GM12878 (cell line): ENCODE measurements around the gene UXS1. TPM values are rescaled to one million over a fixed set of nuclear protein-coding genes. Genes with fewer than 3 reads are reported as not detected.

Experiments used
- ATAC-seq: fragments of 200-7000 bp; cut with Tn5 transposase; 3 replicates; pipeline ENCODE4 v1.9.1; 2020; ENCODE audit warnings: mild to moderate bottlenecking, moderate library complexity
- BruUV-seq: library from RNA; stranded (reverse); fragments of 400-500 nt; replicated peaks from 2 replicates; lab custom pipeline; 2021; lab: Mats Ljungman, UMichigan
- CTCF ChIA-PET: fragments of 300-600 bp; sonication (Branson Sonifier 250); formaldehyde crosslinking; extraction: SDS; loops from one replicate; lab custom pipeline; 2021; ENCODE audit warnings: inconsistent platforms; lab: Yijun Ruan, JAX
- POLR2A ChIA-PET: fragments of 350-600 bp; formaldehyde crosslinking; extraction: SDS; loops from one replicate; lab custom pipeline; 2021; ENCODE audit warnings: inconsistent platforms; lab: Charles Lee
- RAD21 ChIA-PET: fragments of 300-600 bp; sonication (Branson Sonifier 250); formaldehyde crosslinking; loops from one replicate; lab custom pipeline; 2023; ENCODE audit warnings: antibody characterized with exemption; ENCODE audit not compliant: unreplicated experiment; lab: Charles Lee
- SMC1A ChIA-PET: fragments of 300-600 bp; sonication (Branson Sonifier 250); formaldehyde crosslinking; loops from one replicate; lab custom pipeline; 2023; ENCODE audit not compliant: unreplicated experiment, uncharacterized antibody; lab: Charles Lee
- DNase-seq: peaks from one replicate; pipeline ENCODE4 v3.0.0-alpha.2; 2011; ENCODE audit warnings: low read depth, low spot score
- FAIRE-seq: peaks from 3 replicates; lab custom pipeline; 2011; peaks lifted over from hg19 to GRCh38; lab: Jason Lieb, UNC
- H2AFZ ChIP-seq: 2 replicates; pipeline ENCODE4 v1.6.0; 2011; ENCODE audit warnings: low read depth, low read length, control low read depth; ENCODE audit not compliant: control insufficient read depth
- H3K27ac ChIP-seq: 2 replicates; pipeline ENCODE4 v1.5.1; 2011; ENCODE audit warnings: control low read depth; ENCODE audit not compliant: control insufficient read depth, insufficient read depth
- H3K27me3 ChIP-seq, 2 experiments: replicated peaks in 1 of 2; 2 replicates each; pipeline versions ENCODE4 v1.6.0 to v1.6.1; 2011; ENCODE audit warnings: low read length in 1 of 2; ENCODE audit not compliant: control insufficient read depth in 2 of 2, insufficient read depth in 2 of 2
- H3K36me3 ChIP-seq, 2 experiments: 2 replicates each; pipeline ENCODE4 v1.5.1; 2011; ENCODE audit warnings: low read length in 1 of 2; ENCODE audit not compliant: control insufficient read depth in 2 of 2, insufficient read depth in 2 of 2
- H3K4me1 ChIP-seq: 2 replicates; pipeline ENCODE4 v1.6.1; 2011; ENCODE audit warnings: mild to moderate bottlenecking, low read length, moderate library complexity, mixed read lengths; ENCODE audit not compliant: control insufficient read depth, insufficient read depth
- H3K4me2 ChIP-seq: 2 replicates; pipeline ENCODE4 v1.6.0; 2011; ENCODE audit warnings: control low read depth; ENCODE audit not compliant: control insufficient read depth, insufficient read depth
- H3K4me3 ChIP-seq: fragments of 200-600 bp; sonication (generic); 2 replicates; pipeline ENCODE4 v1.5.1; 2016
- H3K79me2 ChIP-seq: 2 replicates; pipeline ENCODE4 v1.6.0; 2011; ENCODE audit warnings: low read length; ENCODE audit not compliant: control insufficient read depth, insufficient read depth
- H3K9ac ChIP-seq: 2 replicates; pipeline ENCODE4 v1.8.0; 2011; ENCODE audit warnings: low read length, control low read depth, mixed read lengths; ENCODE audit not compliant: control insufficient read depth, insufficient read depth
- H3K9me3 ChIP-seq: replicated peaks from 3 replicates; pipeline ENCODE4 v1.5.1; 2011; ENCODE audit warnings: mild to moderate bottlenecking, low read length; ENCODE audit not compliant: control insufficient read depth, insufficient read depth
- H4K20me1 ChIP-seq: 2 replicates; pipeline ENCODE4 v1.6.0; 2011; ENCODE audit not compliant: control insufficient read depth, insufficient read depth
- FOXK2 ChIP-seq: fragments of 450-650 bp; IDR thresholded peaks from 2 replicates; pipeline ENCODE4 v1.6.1; 2017; ENCODE audit warnings: mild to moderate bottlenecking, moderate library complexity
- RFX5 ChIP-seq: IDR thresholded peaks from 2 replicates; pipeline ENCODE4 v1.6.1; 2011; ENCODE audit warnings: low read depth, low read length, improper control_type of control experiment
- SPI1 ChIP-seq: IDR thresholded peaks from 2 replicates; pipeline ENCODE4 v1.6.1; 2011; ENCODE audit warnings: low read depth, mild to moderate bottlenecking, low read length, moderate library complexity, borderline replicate concordance; ENCODE audit not compliant: insufficient read depth
- WGBS: methylation state at CpG from one replicate; pipeline ENCODE4 v1.1.6; 2016; ENCODE audit warnings: low lambda C conversion rate; ENCODE audit not compliant: insufficient replicate concordance, insufficient coverage; ENCODE audit errors: missing lambda C conversion rate; 5-methylcytosine and 5-hydroxymethylcytosine counted together
- in situ Hi-C: fragments of 300-500 bp; cut with MboI; formaldehyde crosslinking; loops from 9 replicates; pipeline ENCODE4 v1.14.3; 2018; ENCODE audit warnings: mixed read lengths
- intact Hi-C: fragments of 100-400 bp; cut with micrococcal nuclease; formaldehyde crosslinking; loops from one replicate; pipeline ENCODE4 v1.14.2; 2022; ENCODE audit not compliant: unreplicated experiment
- polyA plus RNA-seq, 11 experiments: library from polyadenylated mRNA; depleted of rRNA in 4 of 11; unstranded in 6 of 11; stranded (reverse) in 5 of 11; fragments of >200 nt; fragmentation: Nextera tagmentation in 4 of 11; fragmentation: Illumina TruSeq in 1 of 11; extraction: Ambion mirVana in 4 of 11; extraction: Trizol in 1 of 11; gene quantifications; 1 replicate in 1 of 11; 2 replicates in 10 of 11; pipeline versions ENCODE4 v1.2.1 to v1.2.3, GENCODE V29; 2011 to 2016; ENCODE audit warnings: inconsistent platforms in 2 of 11, missing spikeins in 2 of 11, low read depth in 1 of 11
- total RNA-seq, 4 experiments: library from RNA; depleted of rRNA in 3 of 4; stranded (reverse); fragments of >200 nt in 3 of 4; fragmentation: Illumina TruSeq in 1 of 4; extraction: Trizol in 1 of 4; gene quantifications; 2 replicates each; pipeline versions ENCODE4 v1.2.1 to v1.2.3, GENCODE V29; 2013 to 2021
- TF ChIP-seq, protein P1 (sequence below): IDR thresholded peaks from 2 replicates; pipeline ENCODE4 v1.6.1; 2012; ENCODE audit warnings: low read depth, low read length, improper control_type of control experiment

Gene UXS1
- total and polyA plus RNA-seq, 10 of the 15 experiments (the other 5 are each of a cell fraction or from before 2014, with no cell fraction given), result 6.0 to 25.4 (median 24.0) TPM

DNA sequence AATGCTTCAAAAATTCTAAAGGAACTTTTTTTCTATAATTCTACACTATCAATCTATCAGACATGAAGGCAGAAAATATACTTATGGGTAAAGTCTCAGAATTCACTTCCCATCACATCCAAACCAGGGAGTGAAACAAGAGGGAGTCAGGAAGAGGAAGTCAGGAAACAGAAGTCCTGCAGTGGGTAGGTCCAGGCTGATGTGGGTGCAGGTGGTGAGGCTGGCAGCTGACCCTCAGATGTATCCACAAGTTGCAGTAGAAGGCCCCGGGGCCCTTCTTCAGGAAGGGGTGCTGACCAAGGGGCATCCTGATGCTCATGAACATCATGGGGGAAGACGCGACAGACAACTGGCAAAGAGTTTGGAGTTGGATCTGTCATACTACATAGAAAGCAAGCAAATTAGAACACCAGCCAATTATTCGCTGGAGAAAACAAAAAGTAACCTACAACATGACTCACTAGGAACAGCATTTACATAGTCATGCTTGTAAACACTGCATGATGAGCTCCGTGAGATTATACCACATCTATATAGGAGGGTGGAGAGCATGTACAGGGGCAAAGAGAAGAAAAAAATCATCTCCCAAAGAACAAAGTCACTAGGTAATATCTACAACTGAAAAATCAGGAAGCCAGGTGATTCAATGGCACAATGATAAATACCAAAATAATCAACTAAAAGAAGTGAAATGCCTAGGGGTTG is 4.2 kb downstream of the UXS1 start:
- Histone ChIP-seq H3K9ac (peak overlapping the region; percentile 65; the same call in 1 of the 2 replicates), H3K4me3 (no peak overlapping the region), H3K79me2 (peaks cover 54% of the 10 kb centered on the region), H3K27me3 (no peaks in the 10 kb centered on the region), H2AFZ (peak overlapping the region; percentile 65), H3K9me3 (no peaks in the 10 kb centered on the region), H3K27ac (peak overlapping the region; percentile 72), H3K4me1 (peaks cover 18% of the 10 kb centered on the region), H3K4me2 (peak overlapping the region; percentile 79), H3K36me3 (no peaks in the 10 kb centered on the region), H4K20me1 (no peaks in the 10 kb centered on the region)
- ChIA-PET RAD21 (interaction anchor here (0.6 kb wide), 1 partner anchor 125 kb away, joined by 3 read pairs; no protein-coding TSS in a partner anchor), CTCF (no interaction called here), SMC1A (no interaction called here), POLR2A (interaction anchor here (1.1 kb wide), 1 partner anchor 82 kb away, joined by 3 read pairs; no protein-coding TSS in a partner anchor)
- WGBS, result 60% methylated on average over 5 of the region's 5 CpGs
- ATAC-seq (no peak), FAIRE-seq (no peak), DNase-seq (no peak)
- no TSS peak for BruUV-seq
- in situ Hi-C loops (loop anchor here (10.0 kb wide), 1 partner anchor 845 kb away; no protein-coding TSS in a partner anchor), intact Hi-C loops (loop anchor here (5.0 kb wide), 1 partner anchor 443 kb away; no protein-coding TSS in a partner anchor)
- TF ChIP-seq FOXK2 (no peak), SPI1 (peak; percentile 6; the same call in 1 of the 2 replicates), RFX5 (no peak)
- TF ChIP-seq, protein P1, sequence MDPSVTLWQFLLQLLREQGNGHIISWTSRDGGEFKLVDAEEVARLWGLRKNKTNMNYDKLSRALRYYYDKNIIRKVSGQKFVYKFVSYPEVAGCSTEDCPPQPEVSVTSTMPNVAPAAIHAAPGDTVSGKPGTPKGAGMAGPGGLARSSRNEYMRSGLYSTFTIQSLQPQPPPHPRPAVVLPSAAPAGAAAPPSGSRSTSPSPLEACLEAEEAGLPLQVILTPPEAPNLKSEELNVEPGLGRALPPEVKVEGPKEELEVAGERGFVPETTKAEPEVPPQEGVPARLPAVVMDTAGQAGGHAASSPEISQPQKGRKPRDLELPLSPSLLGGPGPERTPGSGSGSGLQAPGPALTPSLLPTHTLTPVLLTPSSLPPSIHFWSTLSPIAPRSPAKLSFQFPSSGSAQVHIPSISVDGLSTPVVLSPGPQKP, result no peak
